HG03064 (cell line): ENCODE results near the gene MAN1A2.

Source experiments
- ATAC-seq: cut with Tn5 transposase; IDR thresholded peaks from one replicate; pipeline ENCODE4 v1.9.1; 2021; ENCODE audit warnings: low read depth; ENCODE audit not compliant: unreplicated experiment

The MAN1A2 gene

DNA sequence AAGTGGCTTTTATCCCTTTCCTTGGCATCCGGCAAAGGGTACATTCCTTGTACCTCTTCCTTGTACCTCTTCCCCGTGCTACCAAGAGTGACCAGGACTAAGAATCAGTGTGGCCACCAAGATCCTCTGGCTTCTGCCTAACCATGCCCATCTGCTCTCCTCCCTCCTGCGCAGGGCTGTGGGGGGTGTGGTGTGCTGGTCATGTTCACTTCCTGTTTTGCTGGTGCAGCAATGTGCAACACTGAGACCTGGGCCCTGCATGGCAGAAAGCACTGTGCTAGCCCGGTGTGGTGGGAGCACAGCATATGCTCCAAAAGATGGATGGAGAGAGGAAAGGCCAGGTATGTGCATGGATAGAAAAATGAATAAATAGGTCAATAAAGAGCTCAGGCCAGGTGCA lies 205.3 kb downstream of the MAN1A2 start:
- ATAC-seq: no peak

DNA sequence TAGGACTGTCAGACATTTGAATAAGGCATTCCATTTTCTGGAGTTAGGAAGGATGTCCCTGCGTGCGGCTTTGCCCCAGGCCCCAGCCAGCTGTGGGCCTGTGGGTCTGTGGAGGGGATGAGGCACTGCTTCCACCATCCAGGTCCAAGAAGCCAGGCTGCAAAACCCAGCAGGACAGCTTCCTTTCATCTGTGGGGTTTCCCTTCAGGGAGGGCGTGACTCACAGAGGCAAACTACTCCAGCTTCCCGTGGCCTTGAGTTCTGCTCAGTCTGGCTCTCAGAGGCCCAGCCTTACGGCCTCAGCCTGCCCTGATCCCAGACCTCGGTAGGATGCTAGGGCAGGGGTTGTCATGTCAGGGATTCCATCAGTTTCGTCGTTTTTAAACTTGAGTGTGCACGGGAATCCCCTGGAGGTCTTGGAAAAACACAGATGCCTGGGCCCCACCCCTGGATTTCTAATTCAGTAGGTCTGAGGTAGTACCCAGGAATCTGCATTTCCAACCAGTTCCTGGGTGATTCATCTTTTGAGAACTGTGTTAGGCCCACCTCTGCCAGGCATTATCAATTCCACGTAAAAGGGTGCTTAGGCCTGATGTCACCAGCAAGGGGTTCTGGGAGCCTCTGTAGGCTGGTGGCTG lies 206.3 kb downstream of the MAN1A2 start:
- no peak for ATAC-seq

DNA sequence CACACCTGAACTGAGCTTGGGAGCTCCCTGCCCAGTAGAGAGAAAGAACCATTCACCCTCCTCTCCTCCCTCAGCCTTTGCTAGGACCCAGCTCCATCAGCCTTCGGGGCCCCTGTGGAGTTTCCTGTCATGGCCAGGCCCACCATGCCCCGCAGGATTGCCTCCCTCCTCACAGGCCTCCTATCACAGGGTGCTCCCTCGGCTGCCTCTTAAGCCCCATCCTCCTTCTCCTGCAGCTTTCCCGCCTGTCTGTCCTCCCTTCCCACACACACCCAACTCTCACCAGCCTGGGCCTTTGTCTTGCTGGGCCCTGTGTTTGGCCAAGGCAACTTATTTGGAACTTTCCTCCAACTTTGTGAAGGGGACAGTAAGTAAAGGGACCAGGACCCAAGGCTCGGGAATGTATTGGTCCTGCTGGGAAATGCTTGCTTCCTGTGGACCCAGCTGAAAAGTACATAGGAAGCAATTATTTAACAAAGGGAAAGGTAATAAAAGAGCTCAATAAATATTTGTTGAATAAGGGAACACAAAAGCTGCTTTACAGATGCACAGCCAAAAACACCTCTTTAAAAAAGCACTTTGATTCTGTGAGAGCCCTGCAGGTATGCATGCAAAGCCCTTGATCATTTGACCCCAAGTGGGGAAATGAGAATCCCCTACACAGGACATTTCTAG lies 207.0 kb downstream of the MAN1A2 start:
- ATAC-seq: no peak

DNA sequence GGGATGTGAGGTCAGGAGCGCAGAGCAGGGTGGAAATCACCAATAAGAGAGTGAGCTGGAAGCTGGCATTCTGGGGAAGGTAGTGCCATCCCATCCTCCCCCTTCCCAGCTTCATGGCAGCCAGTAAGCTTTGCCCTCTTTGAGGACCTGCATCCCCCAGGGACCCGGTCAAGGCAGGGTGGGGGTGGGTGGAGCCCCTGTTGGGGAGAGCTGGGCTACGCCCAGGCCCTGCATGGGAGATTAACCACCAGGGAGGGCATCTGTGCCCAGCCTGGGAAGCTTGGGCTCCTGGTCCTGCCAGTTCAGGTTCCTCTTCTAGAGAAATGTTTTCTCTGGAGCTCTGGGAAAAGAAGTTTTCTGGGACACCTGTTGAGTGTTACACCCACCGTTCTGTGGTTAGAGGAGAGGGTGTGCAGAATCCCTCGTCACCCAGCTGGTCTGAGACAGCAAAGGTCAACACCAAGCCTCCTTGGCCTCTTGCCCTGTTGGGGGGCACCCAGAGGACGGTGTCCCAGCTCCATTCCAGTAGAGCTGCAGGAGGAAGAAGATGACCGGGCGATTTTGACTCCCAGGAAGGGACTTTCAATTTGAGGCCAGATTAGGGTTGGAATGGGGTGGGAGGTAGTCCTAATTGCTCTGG lies 208.5 kb downstream of the MAN1A2 start:
- ATAC-seq: no peak

DNA sequence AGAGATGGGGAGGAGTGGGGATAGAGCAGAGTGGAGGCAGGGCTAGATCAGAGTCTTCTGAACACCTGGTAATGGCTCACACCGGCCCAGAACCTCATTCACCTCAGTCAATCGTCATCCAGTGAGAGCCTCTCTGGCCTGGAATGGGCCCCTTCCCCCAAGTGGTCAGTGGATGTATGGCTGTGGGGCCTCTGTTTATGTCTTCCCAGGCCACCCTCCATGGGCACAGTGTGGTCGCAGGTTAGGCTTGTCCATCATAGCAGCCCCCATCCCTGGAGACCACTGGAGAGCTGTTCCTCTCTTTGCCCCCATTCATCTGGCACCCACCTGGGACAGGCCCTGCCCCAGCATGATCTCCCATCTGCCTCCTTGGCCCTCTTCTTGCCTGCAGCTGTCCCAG lies 209.0 kb downstream of the MAN1A2 start:
- no peak for ATAC-seq

DNA sequence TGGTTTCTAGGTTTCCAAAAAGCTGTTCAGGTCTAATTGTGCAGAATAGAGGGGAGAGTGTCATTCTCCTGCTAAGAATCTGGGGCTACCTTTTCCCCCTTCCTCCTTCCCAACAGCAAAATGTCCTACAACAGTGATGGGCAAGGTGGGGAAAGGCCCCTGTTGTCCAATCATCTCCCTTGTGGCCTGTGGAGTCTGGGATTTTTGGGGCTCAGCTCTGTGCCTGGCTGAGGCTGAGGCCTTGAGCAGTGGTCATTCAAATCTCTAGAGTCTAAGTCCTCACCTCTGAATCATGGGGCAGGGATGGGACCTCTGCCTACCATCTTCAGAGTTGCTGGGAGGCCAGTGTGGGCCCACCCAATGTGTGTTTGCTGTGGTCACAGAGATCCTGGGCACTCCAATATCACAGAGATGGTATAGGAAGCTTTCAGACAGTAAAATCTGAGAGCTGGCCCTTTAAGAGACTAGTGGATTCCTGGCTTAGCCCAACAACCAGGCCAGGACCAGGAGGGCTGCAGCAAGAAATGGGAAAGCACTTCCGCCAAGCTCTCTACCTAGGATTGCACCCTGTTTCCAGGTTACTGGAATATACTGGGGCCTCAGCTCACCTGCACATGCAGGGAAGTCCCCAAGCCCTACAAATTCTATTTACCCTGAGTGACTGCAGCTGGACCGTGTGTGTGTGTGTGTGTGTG lies 210.1 kb downstream of the MAN1A2 start:
- ATAC-seq: no peak

DNA sequence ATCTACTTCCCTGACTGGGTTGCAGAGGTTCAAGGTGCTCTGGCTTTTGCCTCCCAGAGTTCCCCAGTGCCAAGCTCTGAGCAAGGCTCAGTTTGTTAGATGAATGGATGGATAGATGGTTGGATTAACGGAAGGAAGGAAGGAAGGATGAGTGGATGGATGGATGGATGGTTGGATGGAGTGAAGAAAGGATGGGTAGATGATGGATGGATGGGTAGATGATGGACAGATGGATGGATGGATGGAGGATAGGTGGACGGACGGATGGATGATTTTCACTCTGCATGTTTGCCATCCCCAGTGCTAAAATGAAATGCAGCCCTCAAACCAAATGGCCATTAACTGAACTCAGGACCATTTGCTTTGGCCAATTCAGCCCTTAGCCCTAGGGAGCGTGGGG lies 211.2 kb downstream of the MAN1A2 start:
- ATAC-seq: no peak
